HepG2 (cell line): ENCODE results near the gene PAGE2B. TPM values are rescaled to one million over a fixed set of nuclear protein-coding genes. Genes with fewer than 3 reads are reported as not detected.

Source experiments
- ATAC-seq: fragments of 200-7000 bp; cut with Tn5 transposase; 3 replicates; pipeline ENCODE4 v1.9.1; 2020; ENCODE audit warnings: mild to moderate bottlenecking, moderate library complexity
- BruUV-seq: library from RNA; stranded (reverse); fragments of 400-500 nt; replicated peaks from 2 replicates; lab custom pipeline; 2021; lab: Mats Ljungman, UMichigan
- CTCF ChIA-PET: fragments of 300-600 bp; formaldehyde crosslinking; extraction: SDS; loops from one replicate; lab custom pipeline; 2021; ENCODE audit warnings: low total read pairs, inconsistent platforms, low intra/inter-chr PET ratio; lab: Yijun Ruan, JAX
- POLR2A ChIA-PET: fragments of 350-600 bp; sonication (Branson Sonifier 250); formaldehyde crosslinking; loops from one replicate; lab custom pipeline; 2020; ENCODE audit warnings: antibody characterized with exemption, inconsistent platforms; lab: Yijun Ruan, JAX
- DNase-seq: peaks from one replicate; pipeline ENCODE4 v3.0.0-alpha.2; 2015; ENCODE audit warnings: low spot score
- FAIRE-seq: peaks from 3 replicates; lab custom pipeline; 2011; peaks lifted over from hg19 to GRCh38; lab: Jason Lieb, UNC
- H2AFZ ChIP-seq: one replicate; pipeline ENCODE4 v1.6.1; 2011; ENCODE audit warnings: low read length, inconsistent platforms
- H3K27ac ChIP-seq: fragments of 300-600 bp; 3 replicates; pipeline ENCODE4 v1.8.0; 2011; ENCODE audit warnings: mixed run types, mild to moderate bottlenecking, mixed read lengths, low read length, inconsistent platforms; ENCODE audit not compliant: insufficient read depth; ENCODE audit errors: extremely low read length
- H3K27me3 ChIP-seq, 2 experiments: fragments of 200-600 bp in 1 of 2; 2 replicates in 1 of 2; 3 replicates in 1 of 2; pipeline versions ENCODE4 v1.6.0 to v1.8.0; 2011; ENCODE audit warnings: low read length in 2 of 2, mild to moderate bottlenecking in 2 of 2, moderate library complexity in 2 of 2, inconsistent platforms in 1 of 2; ENCODE audit not compliant: insufficient read depth in 2 of 2, control insufficient read depth in 1 of 2
- H3K36me3 ChIP-seq, 2 experiments: fragments of 200-600 bp in 1 of 2; replicated peaks in 1 of 2; 2 replicates in 1 of 2; 3 replicates in 1 of 2; pipeline versions ENCODE4 v1.5.1 to v1.8.0; 2011; ENCODE audit warnings: low read length in 2 of 2, inconsistent platforms in 1 of 2; ENCODE audit not compliant: insufficient read depth in 2 of 2, control insufficient read depth in 1 of 2
- H3K4me1 ChIP-seq: 2 replicates; pipeline ENCODE4 v1.5.1; 2012; ENCODE audit warnings: low read length, inconsistent platforms; ENCODE audit not compliant: insufficient read depth
- H3K4me2 ChIP-seq: 2 replicates; pipeline ENCODE4 v1.6.0; 2011; ENCODE audit warnings: low read depth, low read length, inconsistent platforms
- H3K4me3 ChIP-seq, 3 experiments: fragments of 200-600 bp in 1 of 3; sonication (generic), shearing (Covaris generic) in 1 of 3; replicated peaks in 1 of 3; 2 replicates each; pipeline ENCODE4 v1.5.1; 2011 to 2016; ENCODE audit warnings: low read length in 3 of 3, inconsistent platforms in 2 of 3, low read depth in 2 of 3, mild to moderate bottlenecking in 2 of 3, control low read depth in 1 of 3, mixed read lengths in 1 of 3; ENCODE audit not compliant: insufficient read depth in 1 of 3
- H3K79me2 ChIP-seq: one replicate; pipeline ENCODE4 v1.6.1; 2011; ENCODE audit warnings: low read length, inconsistent platforms; ENCODE audit not compliant: insufficient read depth
- H3K9ac ChIP-seq: 2 replicates; pipeline ENCODE4 v1.6.0; 2011; ENCODE audit warnings: mild to moderate bottlenecking, low read depth, low read length, inconsistent platforms; ENCODE audit not compliant: insufficient read depth
- H3K9me3 ChIP-seq: 2 replicates; pipeline ENCODE4 v1.5.1; 2012; ENCODE audit warnings: mild to moderate bottlenecking, low read length
- H4K20me1 ChIP-seq: 2 replicates; pipeline ENCODE4 v1.6.0; 2011; ENCODE audit warnings: inconsistent platforms, mild to moderate bottlenecking, low read length, moderate library complexity; ENCODE audit not compliant: insufficient read depth
- ATF2 ChIP-seq: sonication (generic); formaldehyde crosslinking; IDR thresholded peaks from 2 replicates; pipeline ENCODE4 v1.4.0; 2020; ENCODE audit warnings: missing genetic modification reagents
- BATF2 ChIP-seq: sonication (generic); formaldehyde crosslinking; IDR thresholded peaks from 2 replicates; pipeline ENCODE4 v1.8.0; 2022; ENCODE audit warnings: mild to moderate bottlenecking, missing genetic modification reagents, moderate library complexity
- DMAP1 ChIP-seq: IDR thresholded peaks from 2 replicates; pipeline ENCODE4 v1.6.1; 2016
- ESRRA ChIP-seq: sonication (generic); formaldehyde crosslinking; IDR thresholded peaks from 2 replicates; pipeline ENCODE4 v1.5.1; 2020; ENCODE audit warnings: mild to moderate bottlenecking, low read depth, missing genetic modification reagents
- MTA1 ChIP-seq: sonication (generic); formaldehyde crosslinking; IDR thresholded peaks from 2 replicates; pipeline ENCODE4 v1.4.0; 2020; ENCODE audit warnings: missing genetic modification reagents, mild to moderate bottlenecking, borderline replicate concordance
- MTA3 ChIP-seq: sonication (generic); formaldehyde crosslinking; IDR thresholded peaks from 2 replicates; pipeline ENCODE4 v1.4.0; 2020; ENCODE audit warnings: missing genetic modification reagents
- MZF1 ChIP-seq: sonication (generic); formaldehyde crosslinking; IDR thresholded peaks from 2 replicates; pipeline ENCODE4 v1.8.1; 2023; ENCODE audit warnings: mild to moderate bottlenecking, missing genetic modification reagents, borderline replicate concordance
- ZNF232 ChIP-seq: sonication (generic); formaldehyde crosslinking; IDR thresholded peaks from 2 replicates; pipeline ENCODE4 v1.4.0; 2020; ENCODE audit warnings: missing genetic modification reagents, borderline replicate concordance
- ZNF432 ChIP-seq: sonication (generic); formaldehyde crosslinking; IDR thresholded peaks from 2 replicates; pipeline ENCODE4 v1.5.0; 2020; ENCODE audit warnings: missing genetic modification reagents, mild to moderate bottlenecking, borderline replicate concordance
- WGBS: methylation state at CpG from one replicate; pipeline ENCODE4 v1.1.6; 2017; ENCODE audit warnings: low lambda C conversion rate; 5-methylcytosine and 5-hydroxymethylcytosine counted together
- in situ Hi-C: cut with HindIII; loops from 2 replicates; pipeline ENCODE4 v1.10.0; 2017; ENCODE audit warnings: low pct_unique_long_range_greater_than_20kb; ENCODE audit not compliant: extremely low pct_ligation_motif_present
- intact Hi-C: fragments of 100-400 bp; cut with micrococcal nuclease; formaldehyde crosslinking; loops from one replicate; pipeline ENCODE4 v1.10.0; 2022; ENCODE audit not compliant: unreplicated experiment
- polyA plus RNA-seq, 8 experiments: library from polyadenylated mRNA; depleted of rRNA in 3 of 8; stranded (reverse) in 7 of 8; unstranded in 1 of 8; fragments of >200 nt; fragmentation: Illumina TruSeq in 4 of 8; extraction: Trizol in 4 of 8; gene quantifications; 2 replicates each; pipeline versions ENCODE4 v1.2.1 to v1.2.3, GENCODE V29; 2011 to 2016; ENCODE audit warnings: low read depth in 4 of 8, missing spikeins in 1 of 8, mixed read lengths in 1 of 8; ENCODE audit not compliant: insufficient read depth in 1 of 8
- total RNA-seq, 5 experiments: library from RNA; depleted of rRNA; stranded (reverse); fragments of >200 nt; fragmentation: Illumina TruSeq; extraction: Trizol; gene quantifications; 2 replicates each; pipeline ENCODE4 v1.2.3, GENCODE V29; 2016; ENCODE audit warnings: low read depth in 1 of 5
- TF ChIP-seq, protein P1 (sequence below): sonication (generic); formaldehyde crosslinking; IDR thresholded peaks from 2 replicates; pipeline ENCODE4 v1.4.0; 2020; ENCODE audit warnings: missing genetic modification reagents
- TF ChIP-seq, protein P2 (sequence below): sonication (generic); formaldehyde crosslinking; IDR thresholded peaks from 2 replicates; pipeline ENCODE4 v1.5.0; 2020; ENCODE audit warnings: missing genetic modification reagents

The PAGE2B gene
- total and polyA plus RNA-seq, 2 of the 13 experiments (the other 11 are each of a cell fraction or from before 2014, with no cell fraction given), result 0.57 TPM; not detected in 1

DNA sequence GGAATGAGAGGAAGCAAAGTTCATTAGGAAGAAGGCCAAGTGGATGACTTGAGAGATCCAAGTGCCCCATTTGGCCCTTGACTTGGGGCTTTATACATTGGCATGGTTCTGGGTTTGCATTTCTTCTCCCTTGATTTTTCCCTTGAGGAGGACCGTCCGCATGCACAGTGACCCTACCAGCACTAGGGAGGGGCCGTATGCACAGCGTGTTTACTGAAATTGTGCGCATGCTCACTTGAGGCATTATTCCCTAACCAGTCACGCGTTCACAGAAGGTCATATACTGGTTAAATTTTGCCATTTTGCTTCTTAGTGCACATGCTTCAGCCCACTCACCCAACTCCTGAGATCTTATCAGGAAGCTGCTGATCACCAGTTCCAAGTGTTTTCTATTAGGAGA is 49.1 kb downstream of the PAGE2B start:
- ATAC-seq, result no peak
- Histone ChIP-seq H3K9ac (no peak overlapping the region), H4K20me1 (no peaks in the 10 kb centered on the region), H3K4me3 (no peak overlapping the region), H3K79me2 (no peaks in the 10 kb centered on the region), H3K9me3 (no peaks in the 10 kb centered on the region), H3K4me1 (no peaks in the 10 kb centered on the region), H3K36me3 (no peaks in the 10 kb centered on the region), H2AFZ (no peak overlapping the region), H3K4me2 (no peak overlapping the region), H3K27me3 (no peaks in the 10 kb centered on the region), H3K27ac (no peak overlapping the region)
- FAIRE-seq, result no peak
- BruUV-seq, result no TSS peak
- intact Hi-C loops, result no loop called here
- DNase-seq, result no peak
- TF ChIP-seq ZNF432 (CRISPR knock-in tag), result no peak
- no peak for TF ChIP-seq DMAP1 (CRISPR knock-in tag)
- TF ChIP-seq BATF2 (CRISPR knock-in tag), result no peak
- no peak for TF ChIP-seq ESRRA (CRISPR knock-in tag)
- TF ChIP-seq MZF1 (CRISPR knock-in tag), result no peak
- no peak for TF ChIP-seq ATF2 (CRISPR knock-in tag)
- ChIA-PET CTCF (no interaction called here), POLR2A (no interaction called here)
- in situ Hi-C loops, result no loop called here
- 80% methylated on average over 5 of the region's 7 CpGs for WGBS

- DNase-seq, result no peak
- Histone ChIP-seq H3K27ac (no peak overlapping the region), H2AFZ (no peak overlapping the region), H3K9me3 (no peaks in the 10 kb centered on the region), H3K4me3 (no peak overlapping the region), H3K4me1 (no peaks in the 10 kb centered on the region), H3K27me3 (no peaks in the 10 kb centered on the region), H3K36me3 (no peaks in the 10 kb centered on the region), H3K9ac (no peak overlapping the region), H4K20me1 (no peaks in the 10 kb centered on the region), H3K79me2 (no peaks in the 10 kb centered on the region), H3K4me2 (no peak overlapping the region)
- 6% methylated on average over 2 of the region's 2 CpGs for WGBS
- FAIRE-seq, result no peak
- ChIA-PET CTCF (no interaction called here), POLR2A (no interaction called here)
- no peak for ATAC-seq
- BruUV-seq, result no TSS peak
- in situ Hi-C loops, result loop anchor here (25.0 kb wide), 1 partner anchor 585 kb away; the partner anchor contains the start of gene RRAGB
- intact Hi-C loops, result no loop called here
- TF ChIP-seq MTA1 (CRISPR knock-in tag) (no peak), MTA3 (no peak), ZNF232 (CRISPR knock-in tag) (no peak)
- TF ChIP-seq, protein P1, sequence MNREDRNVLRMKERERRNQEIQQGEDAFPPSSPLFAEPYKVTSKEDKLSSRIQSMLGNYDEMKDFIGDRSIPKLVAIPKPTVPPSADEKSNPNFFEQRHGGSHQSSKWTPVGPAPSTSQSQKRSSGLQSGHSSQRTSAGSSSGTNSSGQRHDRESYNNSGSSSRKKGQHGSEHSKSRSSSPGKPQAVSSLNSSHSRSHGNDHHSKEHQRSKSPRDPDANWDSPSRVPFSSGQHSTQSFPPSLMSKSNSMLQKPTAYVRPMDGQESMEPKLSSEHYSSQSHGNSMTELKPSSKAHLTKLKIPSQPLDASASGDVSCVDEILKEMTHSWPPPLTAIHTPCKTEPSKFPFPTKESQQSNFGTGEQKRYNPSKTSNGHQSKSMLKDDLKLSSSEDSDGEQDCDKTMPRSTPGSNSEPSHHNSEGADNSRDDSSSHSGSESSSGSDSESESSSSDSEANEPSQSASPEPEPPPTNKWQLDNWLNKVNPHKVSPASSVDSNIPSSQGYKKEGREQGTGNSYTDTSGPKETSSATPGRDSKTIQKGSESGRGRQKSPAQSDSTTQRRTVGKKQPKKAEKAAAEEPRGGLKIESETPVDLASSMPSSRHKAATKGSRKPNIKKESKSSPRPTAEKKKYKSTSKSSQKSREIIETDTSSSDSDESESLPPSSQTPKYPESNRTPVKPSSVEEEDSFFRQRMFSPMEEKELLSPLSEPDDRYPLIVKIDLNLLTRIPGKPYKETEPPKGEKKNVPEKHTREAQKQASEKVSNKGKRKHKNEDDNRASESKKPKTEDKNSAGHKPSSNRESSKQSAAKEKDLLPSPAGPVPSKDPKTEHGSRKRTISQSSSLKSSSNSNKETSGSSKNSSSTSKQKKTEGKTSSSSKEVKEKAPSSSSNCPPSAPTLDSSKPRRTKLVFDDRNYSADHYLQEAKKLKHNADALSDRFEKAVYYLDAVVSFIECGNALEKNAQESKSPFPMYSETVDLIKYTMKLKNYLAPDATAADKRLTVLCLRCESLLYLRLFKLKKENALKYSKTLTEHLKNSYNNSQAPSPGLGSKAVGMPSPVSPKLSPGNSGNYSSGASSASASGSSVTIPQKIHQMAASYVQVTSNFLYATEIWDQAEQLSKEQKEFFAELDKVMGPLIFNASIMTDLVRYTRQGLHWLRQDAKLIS, result no peak
- TF ChIP-seq, protein P2, sequence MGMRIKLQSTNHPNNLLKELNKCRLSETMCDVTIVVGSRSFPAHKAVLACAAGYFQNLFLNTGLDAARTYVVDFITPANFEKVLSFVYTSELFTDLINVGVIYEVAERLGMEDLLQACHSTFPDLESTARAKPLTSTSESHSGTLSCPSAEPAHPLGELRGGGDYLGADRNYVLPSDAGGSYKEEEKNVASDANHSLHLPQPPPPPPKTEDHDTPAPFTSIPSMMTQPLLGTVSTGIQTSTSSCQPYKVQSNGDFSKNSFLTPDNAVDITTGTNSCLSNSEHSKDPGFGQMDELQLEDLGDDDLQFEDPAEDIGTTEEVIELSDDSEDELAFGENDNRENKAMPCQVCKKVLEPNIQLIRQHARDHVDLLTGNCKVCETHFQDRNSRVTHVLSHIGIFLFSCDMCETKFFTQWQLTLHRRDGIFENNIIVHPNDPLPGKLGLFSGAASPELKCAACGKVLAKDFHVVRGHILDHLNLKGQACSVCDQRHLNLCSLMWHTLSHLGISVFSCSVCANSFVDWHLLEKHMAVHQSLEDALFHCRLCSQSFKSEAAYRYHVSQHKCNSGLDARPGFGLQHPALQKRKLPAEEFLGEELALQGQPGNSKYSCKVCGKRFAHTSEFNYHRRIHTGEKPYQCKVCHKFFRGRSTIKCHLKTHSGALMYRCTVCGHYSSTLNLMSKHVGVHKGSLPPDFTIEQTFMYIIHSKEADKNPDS, result no peak
These were observed 52.9 kb downstream of the PAGE2B start for GRCh38 chrX:55127692-55128091.
